Fibroblast of pulmonary artery (primary cell): ENCODE data around the gene ELFN1.

Experiments
- DNase-seq: peaks from one replicate; pipeline ENCODE4 v3.0.0-alpha.2; 2010; ENCODE audit warnings: low read depth
- H3K4me3 ChIP-seq: replicated peaks from 2 replicates; pipeline ENCODE4 v1.5.1; 2011; ENCODE audit warnings: low read depth, mild to moderate bottlenecking, control low read depth, low read length, moderate library complexity
- CTCF ChIP-seq: IDR thresholded peaks from 2 replicates; pipeline ENCODE4 v1.5.1; 2011; ENCODE audit warnings: mild to moderate bottlenecking, control low read depth, low read length, inconsistent platforms; ENCODE audit errors: missing control alignments

ELFN1 gene

DNA sequence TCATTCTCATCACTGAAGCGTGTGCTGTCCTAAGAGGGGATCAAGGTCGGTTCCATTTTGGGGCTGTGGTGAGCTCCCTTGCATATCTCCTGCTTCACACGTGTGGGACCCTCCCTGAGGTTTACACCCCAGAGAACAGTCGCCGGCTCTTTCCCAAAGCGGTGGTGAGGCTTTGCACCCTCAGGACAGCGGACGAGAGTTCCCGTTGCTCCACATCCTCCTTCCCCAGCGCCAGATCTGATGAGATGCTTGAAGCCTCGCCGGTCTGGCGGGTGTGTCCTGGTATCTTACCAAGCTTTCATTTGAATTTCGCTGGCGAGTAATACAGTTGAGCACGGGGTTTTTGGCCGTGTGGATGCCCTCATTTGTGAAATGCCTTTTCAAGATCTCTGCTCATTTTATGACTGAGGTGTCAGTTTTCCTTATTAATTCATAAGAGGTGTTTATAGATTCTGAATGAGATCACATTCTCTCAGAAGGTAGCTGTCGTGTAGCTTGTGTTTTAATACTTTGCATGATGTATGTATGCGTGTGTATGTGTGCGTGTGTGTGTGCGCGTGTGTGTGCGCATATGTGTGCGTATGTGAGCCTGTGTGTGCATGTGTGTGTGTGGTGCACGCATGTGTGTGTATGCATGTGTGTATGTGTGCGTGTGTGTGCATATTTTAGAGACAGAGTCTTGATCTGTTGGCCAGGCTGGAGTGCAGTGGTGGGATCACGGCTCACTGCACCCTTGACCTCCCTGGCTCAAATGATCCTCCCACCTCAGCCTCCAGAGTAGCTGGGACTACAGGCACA, 30.7 kb downstream of the ELFN1 start:
- TF ChIP-seq CTCF: no peak
- DNase-seq: no peak
- H3K4me3 ChIP-seq: no peak overlapping the region

GRCh38 chr7:1702652-1703051, 32.6 kb downstream of the ELFN1 start:
- no peak for DNase-seq
- no peak for TF ChIP-seq CTCF
- H3K4me3 ChIP-seq: no peak overlapping the region

DNA sequence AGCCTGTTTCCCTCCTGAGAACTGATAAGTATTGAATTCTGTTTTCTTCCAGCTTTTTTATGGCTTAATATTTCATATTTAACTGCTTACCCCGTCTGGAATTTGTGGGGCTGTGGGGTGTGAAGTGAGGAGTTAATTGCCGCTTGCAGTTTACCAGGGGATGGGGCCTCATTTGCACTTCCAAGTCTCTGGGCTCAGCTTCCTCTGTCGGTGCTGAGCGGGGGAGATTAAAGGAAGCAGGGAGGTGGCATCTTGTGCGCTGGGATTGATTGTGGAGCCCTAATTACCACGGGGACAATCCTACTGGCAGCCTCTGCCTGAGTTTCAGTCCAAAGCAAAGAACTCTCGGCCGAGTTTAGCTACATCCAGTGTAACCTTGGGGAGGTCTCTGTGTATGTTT, 33.4 kb downstream of the ELFN1 start:
- no peak overlapping the region for H3K4me3 ChIP-seq
- TF ChIP-seq CTCF: no peak
- DNase-seq: no peak

- H3K4me3 ChIP-seq: no peak overlapping the region
- TF ChIP-seq CTCF: no peak
- no peak for DNase-seq
These were observed 34.1 kb downstream of the ELFN1 start for GRCh38 chr7:1703871-1704810.

DNA sequence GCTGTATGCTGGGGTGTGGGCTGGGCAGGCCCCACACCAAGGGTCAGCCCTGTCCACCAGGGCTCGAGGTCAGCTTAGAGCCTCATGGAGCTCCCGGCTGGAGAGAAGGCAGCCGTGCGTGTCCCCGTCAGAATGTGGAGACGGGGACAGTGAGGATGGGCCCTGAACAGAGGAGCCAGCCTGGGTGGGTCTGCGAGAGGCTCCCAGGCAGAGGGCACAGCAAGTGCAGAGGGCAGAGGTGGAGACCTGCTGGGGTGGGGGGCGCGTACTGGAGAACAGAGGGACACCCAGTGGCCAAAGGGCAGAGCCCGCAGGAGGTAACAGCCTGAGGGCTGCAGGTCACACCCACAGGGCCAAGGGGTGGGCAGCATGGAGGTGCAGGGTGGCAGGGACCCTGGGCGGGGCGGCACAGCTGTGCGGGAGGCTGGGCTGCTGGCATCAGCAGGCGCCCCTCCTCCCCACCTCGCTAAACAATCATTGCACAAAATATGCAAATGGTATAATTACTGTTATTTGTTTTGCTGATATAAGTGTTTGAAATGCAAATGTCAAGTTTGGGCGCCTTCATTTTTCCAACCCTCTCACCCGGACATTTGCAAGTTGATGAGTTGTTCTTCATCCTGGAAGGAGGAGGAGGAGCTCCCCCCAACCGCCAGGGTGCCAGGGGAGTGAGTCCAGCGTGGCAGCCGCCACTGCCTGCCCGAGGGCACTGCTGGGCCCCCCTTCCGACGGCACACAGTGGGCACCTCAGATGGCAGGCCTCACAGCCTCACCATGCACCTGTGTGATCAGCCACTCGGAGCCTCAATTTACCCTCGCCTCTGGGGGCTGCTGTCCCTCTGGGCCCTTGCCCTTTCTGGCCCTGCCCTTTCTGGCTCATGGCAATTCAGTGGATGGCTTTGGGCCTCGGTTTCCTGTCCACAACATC, 35.0 kb downstream of the ELFN1 start:
- TF ChIP-seq CTCF: no peak
- DNase-seq: no peak
- H3K4me3 ChIP-seq: no peak overlapping the region

DNA sequence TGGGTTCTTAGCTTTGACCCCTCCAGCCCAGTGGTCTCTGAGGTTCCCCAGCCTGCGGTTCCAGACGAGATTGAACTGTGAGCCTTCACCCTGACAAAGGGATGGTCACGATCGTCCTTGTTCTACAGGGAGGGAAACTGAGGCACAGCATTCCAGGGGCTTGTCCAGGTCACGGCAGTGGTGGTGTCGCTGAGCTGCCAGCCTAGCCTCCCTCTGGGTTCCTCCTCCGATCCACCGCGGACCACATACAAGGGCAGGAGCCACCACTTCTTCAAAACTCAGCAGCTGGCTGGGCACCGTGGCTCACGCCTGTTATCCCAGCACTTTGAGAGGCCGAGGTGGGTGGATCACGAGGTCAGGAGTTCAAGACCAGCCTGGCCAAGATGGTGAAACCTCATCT, 35.8 kb downstream of the ELFN1 start:
- no peak overlapping the region for H3K4me3 ChIP-seq
- DNase-seq: no peak
- TF ChIP-seq CTCF: no peak
